CD14-positive monocyte (primary cell): ENCODE measurements around the gene TNIK. TPM values are rescaled to one million over a fixed set of nuclear protein-coding genes. Genes with fewer than 3 reads are reported as not detected.

Experiments used
- DNase-seq, 3 donors: peaks; one replicate each; pipeline ENCODE4 v3.0.0-alpha.2; 2011 to 2022
- H2AFZ ChIP-seq: 2 replicates; pipeline ENCODE4 v1.6.0; 2012; ENCODE audit warnings: mild to moderate bottlenecking, low read depth, low read length, inconsistent platforms; ENCODE audit not compliant: insufficient read depth, poor library complexity, severe bottlenecking
- H3K27ac ChIP-seq, 2 donors: 1 replicate in 1 of 2; 2 replicates in 1 of 2; pipeline ENCODE4 v1.5.1; 2012 to 2013; ENCODE audit warnings: low read length in 2 of 2, control low read depth in 1 of 2, inconsistent platforms in 1 of 2, low read depth in 1 of 2, mild to moderate bottlenecking in 1 of 2
- H3K27me3 ChIP-seq, 2 donors: one replicate each; pipeline versions ENCODE4 v1.6.0 to v1.6.1; 2011 to 2013; ENCODE audit warnings: low read length in 2 of 2; ENCODE audit not compliant: control insufficient read depth in 2 of 2, insufficient read depth in 2 of 2
- H3K36me3 ChIP-seq, 2 donors: replicated peaks in 1 of 2; 1 replicate in 1 of 2; 2 replicates in 1 of 2; pipeline versions ENCODE4 v1.5.1 to v1.6.1; 2012 to 2013; ENCODE audit warnings: low read length in 2 of 2, control low read depth in 1 of 2, inconsistent platforms in 1 of 2, mild to moderate bottlenecking in 1 of 2; ENCODE audit not compliant: insufficient read depth in 2 of 2, control insufficient read depth in 1 of 2
- H3K4me1 ChIP-seq, 2 donors: 1 replicate in 1 of 2; 2 replicates in 1 of 2; pipeline versions ENCODE4 v1.5.1 to v1.6.1; 2012 to 2013; ENCODE audit warnings: low read length in 2 of 2, control low read depth in 1 of 2, inconsistent platforms in 1 of 2, mild to moderate bottlenecking in 1 of 2, moderate library complexity in 1 of 2; ENCODE audit not compliant: insufficient read depth in 2 of 2, control insufficient read depth in 1 of 2
- H3K4me2 ChIP-seq: replicated peaks from 2 replicates; pipeline ENCODE3; 2012; ENCODE audit warnings: low read length, moderate library complexity, mild to moderate bottlenecking; ENCODE audit not compliant: poor library complexity, severe bottlenecking; ENCODE audit errors: extremely low read depth
- H3K4me3 ChIP-seq, 3 experiments: fragments of 200-600 bp in 1 of 3; sonication (generic) in 1 of 3; replicated peaks in 1 of 3; 1 replicate in 2 of 3; 2 replicates in 1 of 3; pipeline ENCODE4 v1.5.1; 2011 to 2013; ENCODE audit warnings: low read length in 3 of 3, mild to moderate bottlenecking in 3 of 3, control low read depth in 2 of 3, low read depth in 2 of 3, inconsistent platforms in 1 of 3, moderate library complexity in 1 of 3
- H3K79me2 ChIP-seq: 2 replicates; pipeline ENCODE4 v1.6.0; 2012; ENCODE audit warnings: mild to moderate bottlenecking, control low read depth, inconsistent platforms, low read length, moderate library complexity; ENCODE audit not compliant: insufficient read depth
- H3K9ac ChIP-seq: 2 replicates; pipeline ENCODE4 v1.6.0; 2017; ENCODE audit warnings: low read length, mild to moderate bottlenecking; ENCODE audit not compliant: insufficient read depth, poor library complexity, severe bottlenecking
- H3K9me3 ChIP-seq, 2 donors: replicated peaks in 1 of 2; 1 replicate in 1 of 2; 2 replicates in 1 of 2; pipeline versions ENCODE4 v1.5.1 to v1.6.1; 2012 to 2013; ENCODE audit warnings: low read length in 2 of 2, control low read depth in 1 of 2; ENCODE audit not compliant: control insufficient read depth in 1 of 2, insufficient read depth in 1 of 2
- H4K20me1 ChIP-seq: 2 replicates; pipeline ENCODE4 v1.6.0; 2012; ENCODE audit warnings: mild to moderate bottlenecking, low read length, control low read depth, moderate library complexity; ENCODE audit not compliant: insufficient read depth
- H3K27ac Mint-ChIP-seq, 7 donors: one replicate each; pipeline ENCODE4 v1.8.0; 2020; ENCODE audit warnings: mild to moderate bottlenecking in 7 of 7, mixed read lengths in 7 of 7, moderate library complexity in 6 of 7, inconsistent platforms in 2 of 7
- H3K27me3 Mint-ChIP-seq, 3 donors: one replicate each; pipeline ENCODE4 v1.8.0; 2021 to 2022; ENCODE audit warnings: low read depth in 3 of 3, mild to moderate bottlenecking in 3 of 3, mixed read lengths in 3 of 3, moderate library complexity in 3 of 3, inconsistent platforms in 1 of 3
- H3K36me3 Mint-ChIP-seq, 2 donors: one replicate each; pipeline ENCODE4 v1.8.0; 2020; ENCODE audit warnings: mixed read lengths in 2 of 2, inconsistent platforms in 1 of 2, mild to moderate bottlenecking in 1 of 2
- H3K4me1 Mint-ChIP-seq: one replicate; pipeline ENCODE4 v1.8.0; 2020; ENCODE audit warnings: mild to moderate bottlenecking, mixed read lengths
- H3K4me3 Mint-ChIP-seq, 2 donors: one replicate each; pipeline ENCODE4 v1.8.0; 2020; ENCODE audit warnings: mild to moderate bottlenecking in 2 of 2, mixed read lengths in 2 of 2, moderate library complexity in 1 of 2
- H3K9me3 Mint-ChIP-seq, 7 donors: one replicate each; pipeline ENCODE4 v1.8.0; 2020 to 2022; ENCODE audit warnings: mixed read lengths in 7 of 7, mild to moderate bottlenecking in 6 of 7, moderate library complexity in 6 of 7, inconsistent platforms in 2 of 7
- WGBS: methylation state at CpG from one replicate; pipeline ENCODE4 v1.1.5; 2013; ENCODE audit warnings: missing lambda C conversion rate; ENCODE audit not compliant: insufficient coverage; 5-methylcytosine and 5-hydroxymethylcytosine counted together
- intact Hi-C, 2 donors: fragments of 100-400 bp; cut with micrococcal nuclease; formaldehyde crosslinking; loops; one replicate each; pipeline versions ENCODE4 v1.15.0 to v1.15.1; 2023
- polyA plus RNA-seq, 3 donors: library from polyadenylated mRNA; depleted of rRNA in 1 of 3; unstranded in 2 of 3; stranded (reverse) in 1 of 3; fragments of 300-500 nt in 2 of 3; fragments of >200 nt in 1 of 3; fragmentation: Illumina TruSeq in 2 of 3; gene quantifications; 1 replicate in 2 of 3; 2 replicates in 1 of 3; pipeline ENCODE4 v1.2.3, GENCODE V29; 2012 to 2021
- TF ChIP-seq, protein P1 (sequence below): fragments of 200-600 bp; IDR thresholded peaks from one replicate; pipeline ENCODE4 v1.8.0; 2022; ENCODE audit warnings: antibody characterized with exemption, mild to moderate bottlenecking

TNIK gene
- polyA plus RNA-seq, 3 donors: 0.36 to 1.8 (median 0.75) TPM

DNA sequence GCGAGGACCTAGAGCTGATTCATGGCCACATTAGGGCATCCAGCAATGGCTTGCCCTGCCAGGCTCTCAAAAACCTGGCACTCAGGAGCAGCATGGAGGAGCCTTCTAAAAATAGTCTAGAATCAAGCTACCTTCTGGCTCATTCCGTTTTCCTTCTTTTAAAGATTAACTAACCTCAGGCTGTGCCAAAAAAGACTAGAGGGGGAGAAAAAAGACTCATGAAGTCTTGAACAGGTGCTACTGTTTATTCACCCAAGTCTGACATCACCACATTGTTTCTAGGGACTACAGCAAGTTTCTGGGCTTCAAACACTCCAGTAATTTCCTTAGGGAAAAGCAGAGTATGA, 125.8 kb downstream of the TNIK start:
- Histone ChIP-seq H3K27ac (no peak overlapping the region), H3K4me3 (no peak overlapping the region), H3K9ac (no peak overlapping the region), H3K4me1 (no peaks in the 10 kb centered on the region), H2AFZ (no peak overlapping the region), H3K27me3 (no peaks in the 10 kb centered on the region), H3K9me3 (no peaks in the 10 kb centered on the region), H3K79me2 (no peaks in the 10 kb centered on the region), H4K20me1 (no peaks in the 10 kb centered on the region), H3K36me3 (no peaks in the 10 kb centered on the region), H3K4me2 (no peak overlapping the region)
- Mint-ChIP-seq H3K27me3 (peaks cover 0 to 5% (median 2%) of the 10 kb centered on the region in 3 donors), H3K4me1 (peaks cover 2% of the 10 kb centered on the region), H3K36me3 (no peaks in the 10 kb centered on the region), H3K27ac (no peak overlapping the region), H3K4me3 (no peak overlapping the region), H3K9me3 (no peaks in the 10 kb centered on the region)
- TF ChIP-seq, protein P1, sequence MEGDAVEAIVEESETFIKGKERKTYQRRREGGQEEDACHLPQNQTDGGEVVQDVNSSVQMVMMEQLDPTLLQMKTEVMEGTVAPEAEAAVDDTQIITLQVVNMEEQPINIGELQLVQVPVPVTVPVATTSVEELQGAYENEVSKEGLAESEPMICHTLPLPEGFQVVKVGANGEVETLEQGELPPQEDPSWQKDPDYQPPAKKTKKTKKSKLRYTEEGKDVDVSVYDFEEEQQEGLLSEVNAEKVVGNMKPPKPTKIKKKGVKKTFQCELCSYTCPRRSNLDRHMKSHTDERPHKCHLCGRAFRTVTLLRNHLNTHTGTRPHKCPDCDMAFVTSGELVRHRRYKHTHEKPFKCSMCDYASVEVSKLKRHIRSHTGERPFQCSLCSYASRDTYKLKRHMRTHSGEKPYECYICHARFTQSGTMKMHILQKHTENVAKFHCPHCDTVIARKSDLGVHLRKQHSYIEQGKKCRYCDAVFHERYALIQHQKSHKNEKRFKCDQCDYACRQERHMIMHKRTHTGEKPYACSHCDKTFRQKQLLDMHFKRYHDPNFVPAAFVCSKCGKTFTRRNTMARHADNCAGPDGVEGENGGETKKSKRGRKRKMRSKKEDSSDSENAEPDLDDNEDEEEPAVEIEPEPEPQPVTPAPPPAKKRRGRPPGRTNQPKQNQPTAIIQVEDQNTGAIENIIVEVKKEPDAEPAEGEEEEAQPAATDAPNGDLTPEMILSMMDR: no peak
- intact Hi-C loops: no loop called here
- WGBS: 100% methylated on average over 1 of the region's 2 CpGs
- DNase-seq: no peak

DNA sequence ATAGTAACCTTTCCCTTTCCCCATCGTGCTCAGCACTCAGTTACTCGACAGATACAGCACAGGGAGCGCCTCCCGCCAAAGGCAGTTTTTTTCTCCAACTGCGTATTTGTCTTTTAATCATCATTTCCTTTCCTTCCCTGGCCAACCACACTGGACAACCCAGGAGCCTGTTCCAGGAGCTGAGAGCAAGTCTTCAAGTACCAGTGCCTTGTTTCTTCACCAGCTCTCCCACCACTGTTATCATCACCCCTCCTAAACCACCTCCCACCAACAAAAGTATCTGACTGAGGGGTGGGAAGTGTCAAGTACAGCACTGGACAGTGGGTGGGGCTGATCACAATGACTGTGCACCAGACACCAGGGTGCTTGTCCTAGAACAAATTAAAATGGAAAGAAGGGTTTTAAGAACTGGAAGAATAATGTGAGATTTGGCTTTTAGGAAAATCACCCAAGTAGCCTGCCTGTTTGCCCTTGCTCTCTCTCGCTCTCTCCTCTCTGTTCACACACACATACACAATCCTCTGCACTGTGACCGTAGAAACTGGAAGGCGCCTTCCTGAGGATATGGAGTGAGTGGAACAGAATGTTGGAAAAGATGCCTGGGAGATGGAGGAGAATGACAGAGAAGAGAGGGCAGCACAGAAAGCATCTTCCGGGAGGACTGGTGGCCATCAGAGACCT, 126.3 kb downstream of the TNIK start:
- no peak for DNase-seq
- H3K9me3 Mint-ChIP-seq: no peaks in the 10 kb centered on the region
- H3K79me2 ChIP-seq: no peaks in the 10 kb centered on the region
- no peaks in the 10 kb centered on the region for H3K36me3 Mint-ChIP-seq
- H3K27ac Mint-ChIP-seq: no peak overlapping the region
- no peaks in the 10 kb centered on the region for H3K36me3 ChIP-seq
- no peaks in the 10 kb centered on the region for H3K9me3 ChIP-seq
- intact Hi-C loops: no loop called here
- H3K27ac ChIP-seq: no peak overlapping the region
- no peaks in the 10 kb centered on the region for H4K20me1 ChIP-seq
- no peak overlapping the region for H3K4me3 ChIP-seq
- no peak overlapping the region for H3K4me3 Mint-ChIP-seq
- H3K27me3 ChIP-seq: no peaks in the 10 kb centered on the region
- peaks cover 3% of the 10 kb centered on the region for H3K4me1 Mint-ChIP-seq
- H3K4me2 ChIP-seq: no peak overlapping the region
- H3K4me1 ChIP-seq: peaks cover under 1 to 2% of the 10 kb centered on the region in 2 donors
- H3K9ac ChIP-seq: no peak overlapping the region
- 85% methylated on average over 5 of the region's 9 CpGs for WGBS
- H3K27me3 Mint-ChIP-seq: peaks cover 0 to 5% (median 2%) of the 10 kb centered on the region in 3 donors
- TF ChIP-seq, protein P1: no peak
- H2AFZ ChIP-seq: no peak overlapping the region
